ENCODE measurements around the gene UNC119.
"Not testable (repeated sequence)": the region's sequence is repeated elsewhere in the genome, so short reads cannot be mapped to it uniquely, and the experiment has no call there.

Gene UNC119

GRCh38 chr17:28579526-28579925 lies 27.1 kb upstream of the UNC119 start:
- Histone ChIP-seq H3K27ac (ENCODE audit: low read depth, low read length, severe bottlenecking) (no peak overlapping the region), H3K9me3 (ENCODE audit: control insufficient read depth, low read length) (no peaks in the 10 kb centered on the region), H3K36me3 (ENCODE audit: control insufficient read depth, insufficient read depth, low read length) (peaks cover 70% of the 10 kb centered on the region), H3K4me3 (ENCODE audit: extremely low read depth, insufficient read depth, low read length, poor library complexity, severe bottlenecking) (no peak overlapping the region), H3K4me1 (ENCODE audit: control insufficient read depth, insufficient read depth, low read length, poor library complexity, severe bottlenecking) (peaks cover 3% of the 10 kb centered on the region)
- WGBS, 2 experiments (ENCODE audit: insufficient coverage in 2 of 2), result 100% methylated on average over 2 of the region's 4 CpGs

- H3K9me3 ChIP-seq (ENCODE audit: control insufficient read depth, low read length), result no peaks in the 10 kb centered on the region
- H3K4me3 ChIP-seq (ENCODE audit: extremely low read depth, insufficient read depth, low read length, poor library complexity, severe bottlenecking), result no peak overlapping the region
- WGBS, 2 experiments (ENCODE audit: insufficient coverage in 2 of 2), result 98 to 99% methylated on average over 6 to 7 of the region's 8 CpGs
- H3K4me1 ChIP-seq (ENCODE audit: control insufficient read depth, insufficient read depth, low read length, poor library complexity, severe bottlenecking), result peaks cover 3% of the 10 kb centered on the region
- no peak overlapping the region for H3K27ac ChIP-seq (ENCODE audit: low read depth, low read length, severe bottlenecking)
- H3K36me3 ChIP-seq (ENCODE audit: control insufficient read depth, insufficient read depth, low read length), result peaks cover 67% of the 10 kb centered on the region
Observed at GRCh38 chr17:28578246-28579195, 26.1 kb upstream of the UNC119 start.

GRCh38 chr17:28577466-28577824 lies 25.0 kb upstream of the UNC119 start:
- WGBS, 2 experiments (ENCODE audit: insufficient coverage in 2 of 2), result 100% methylated on average over 1 of the region's 3 CpGs; no CpG with 5 or more reads in 1 of the 2 experiments
- Histone ChIP-seq H3K27ac (ENCODE audit: low read depth, low read length, severe bottlenecking) (no peak overlapping the region), H3K36me3 (ENCODE audit: control insufficient read depth, insufficient read depth, low read length) (peaks cover 57% of the 10 kb centered on the region)

GRCh38 chr17:28576758-28577465 lies 24.5 kb upstream of the UNC119 start, which contains the start of gene ALDOC:
Gene ALDOC, minus strand, starts transcription at chr17:28576895. Its CDS starts 1,363 bp downstream, at chr17:28575532.
- H3K36me3 ChIP-seq (ENCODE audit: control insufficient read depth, insufficient read depth, low read length), result peaks cover 51% of the 10 kb centered on the region
- no peak within 1 kb of the TSS for H3K27ac ChIP-seq (ENCODE audit: low read depth, low read length, severe bottlenecking)
- no peaks in the 10 kb centered on the region for H3K9me3 ChIP-seq (ENCODE audit: control insufficient read depth, low read length)
- 9% methylated on average over 11 to 17 of the region's 26 CpGs for WGBS, 2 experiments (ENCODE audit: insufficient coverage in 2 of 2)
- peaks cover 3% of the 10 kb centered on the region for H3K4me1 ChIP-seq (ENCODE audit: control insufficient read depth, insufficient read depth, low read length, poor library complexity, severe bottlenecking)
- peak within 1 kb of the TSS; percentile 16 for H3K4me3 ChIP-seq (ENCODE audit: extremely low read depth, insufficient read depth, low read length, poor library complexity, severe bottlenecking)

More at GRCh38 chr17:28577466-28577824, 25.0 kb upstream of the UNC119 start:
- Histone ChIP-seq H3K4me3 (ENCODE audit: extremely low read depth, insufficient read depth, low read length, poor library complexity, severe bottlenecking) (no peak overlapping the region), H3K9me3 (ENCODE audit: control insufficient read depth, low read length) (no peaks in the 10 kb centered on the region), H3K4me1 (ENCODE audit: control insufficient read depth, insufficient read depth, low read length, poor library complexity, severe bottlenecking) (peaks cover 3% of the 10 kb centered on the region)

GRCh38 chr17:28576016-28576415 lies 23.6 kb upstream of the UNC119 start:
- H3K36me3 ChIP-seq (ENCODE audit: control insufficient read depth, insufficient read depth, low read length), result peaks cover 48% of the 10 kb centered on the region
- not testable (repeated sequence) for H3K9me3 ChIP-seq (ENCODE audit: control insufficient read depth, low read length); H3K27ac ChIP-seq (ENCODE audit: low read depth, low read length, severe bottlenecking); H3K4me1 ChIP-seq (ENCODE audit: control insufficient read depth, insufficient read depth, low read length, poor library complexity, severe bottlenecking); H3K4me3 ChIP-seq (ENCODE audit: extremely low read depth, insufficient read depth, low read length, poor library complexity, severe bottlenecking)
- no CpG with 5 or more reads among the region's 3 CpGs for WGBS, 2 experiments (ENCODE audit: insufficient coverage in 2 of 2)

- no peaks in the 10 kb centered on the region for H3K9me3 ChIP-seq (ENCODE audit: control insufficient read depth, low read length)
- H3K4me3 ChIP-seq (ENCODE audit: extremely low read depth, insufficient read depth, low read length, poor library complexity, severe bottlenecking), result no peak overlapping the region
- WGBS, 2 experiments (ENCODE audit: insufficient coverage in 2 of 2), result 91 to 93% methylated on average over 14 of the region's 14 CpGs
- H3K27ac ChIP-seq (ENCODE audit: low read depth, low read length, severe bottlenecking), result no peak overlapping the region
- peaks cover 4% of the 10 kb centered on the region for H3K4me1 ChIP-seq (ENCODE audit: control insufficient read depth, insufficient read depth, low read length, poor library complexity, severe bottlenecking)
- H3K36me3 ChIP-seq (ENCODE audit: control insufficient read depth, insufficient read depth, low read length), result peaks cover 41% of the 10 kb centered on the region
Observed at GRCh38 chr17:28575126-28575795, 22.8 kb upstream of the UNC119 start.

- 87 to 96% methylated on average over 6 to 7 of the region's 7 CpGs for WGBS, 2 experiments (ENCODE audit: insufficient coverage in 2 of 2)
Observed at GRCh38 chr17:28574526-28574925, 22.1 kb upstream of the UNC119 start.

GRCh38 chr17:28573966-28574480 lies 21.6 kb upstream of the UNC119 start:
- H3K36me3 ChIP-seq (ENCODE audit: control insufficient read depth, insufficient read depth, low read length), result peaks cover 28% of the 10 kb centered on the region
- no peaks in the 10 kb centered on the region for H3K9me3 ChIP-seq (ENCODE audit: control insufficient read depth, low read length)
- H3K27ac ChIP-seq (ENCODE audit: low read depth, low read length, severe bottlenecking), result no peak overlapping the region
- H3K4me1 ChIP-seq (ENCODE audit: control insufficient read depth, insufficient read depth, low read length, poor library complexity, severe bottlenecking), result peaks cover 6% of the 10 kb centered on the region
- WGBS, 2 experiments (ENCODE audit: insufficient coverage in 2 of 2), result 91 to 97% methylated on average over 4 to 6 of the region's 6 CpGs
- no peak overlapping the region for H3K4me3 ChIP-seq (ENCODE audit: extremely low read depth, insufficient read depth, low read length, poor library complexity, severe bottlenecking)

More at GRCh38 chr17:28574526-28574925, 22.1 kb upstream of the UNC119 start:
- Histone ChIP-seq H3K9me3 (ENCODE audit: control insufficient read depth, low read length) (no peaks in the 10 kb centered on the region), H3K4me1 (ENCODE audit: control insufficient read depth, insufficient read depth, low read length, poor library complexity, severe bottlenecking) (peaks cover 6% of the 10 kb centered on the region), H3K4me3 (ENCODE audit: extremely low read depth, insufficient read depth, low read length, poor library complexity, severe bottlenecking) (no peak overlapping the region), H3K36me3 (ENCODE audit: control insufficient read depth, insufficient read depth, low read length) (peaks cover 33% of the 10 kb centered on the region), H3K27ac (ENCODE audit: low read depth, low read length, severe bottlenecking) (no peak overlapping the region)

- 97 to 100% methylated on average over 2 to 8 of the region's 9 CpGs for WGBS, 2 experiments (ENCODE audit: insufficient coverage in 2 of 2)
Observed at GRCh38 chr17:28573521-28573920, 21.1 kb upstream of the UNC119 start.

GRCh38 chr17:28573040-28573380 lies 20.6 kb upstream of the UNC119 start:
- Histone ChIP-seq H3K4me1 (ENCODE audit: control insufficient read depth, insufficient read depth, low read length, poor library complexity, severe bottlenecking) (peaks cover 6% of the 10 kb centered on the region), H3K27ac (ENCODE audit: low read depth, low read length, severe bottlenecking) (no peak overlapping the region), H3K36me3 (ENCODE audit: control insufficient read depth, insufficient read depth, low read length) (peaks cover 18% of the 10 kb centered on the region), H3K4me3 (ENCODE audit: extremely low read depth, insufficient read depth, low read length, poor library complexity, severe bottlenecking) (no peak overlapping the region), H3K9me3 (ENCODE audit: control insufficient read depth, low read length) (no peaks in the 10 kb centered on the region)

More at GRCh38 chr17:28573521-28573920, 21.1 kb upstream of the UNC119 start:
- no peak overlapping the region for H3K4me3 ChIP-seq (ENCODE audit: extremely low read depth, insufficient read depth, low read length, poor library complexity, severe bottlenecking)
- peaks cover 23% of the 10 kb centered on the region for H3K36me3 ChIP-seq (ENCODE audit: control insufficient read depth, insufficient read depth, low read length)
- no peaks in the 10 kb centered on the region for H3K9me3 ChIP-seq (ENCODE audit: control insufficient read depth, low read length)
- no peak overlapping the region for H3K27ac ChIP-seq (ENCODE audit: low read depth, low read length, severe bottlenecking)
- peaks cover 6% of the 10 kb centered on the region for H3K4me1 ChIP-seq (ENCODE audit: control insufficient read depth, insufficient read depth, low read length, poor library complexity, severe bottlenecking)

Measured in mesodermal cell (in vitro differentiated cells).